Activated CD8-positive, alpha-beta T cell treated with anti-CD3 and anti-CD28 coated beads for 36 hours (primary cell): Measurements from ENCODE around the gene KCNJ3. TPM values are rescaled to one million over a fixed set of nuclear protein-coding genes. Genes with fewer than 3 reads are reported as not detected.

Experiments used
- ATAC-seq: fragments of 200-7000 bp; cut with Tn5 transposase; one replicate; pipeline ENCODE4 v1.10.0; 2021; ENCODE audit warnings: mild to moderate bottlenecking, moderate library complexity
- CTCF ChIA-PET: fragments of 350-600 bp; sonication (Branson Sonifier 250); formaldehyde crosslinking; loops from one replicate; lab custom pipeline; 2021; ENCODE audit warnings: antibody characterized with exemption; lab: Charles Lee
- POLR2A ChIA-PET: fragments of 350-600 bp; sonication (Branson Sonifier 250); formaldehyde crosslinking; loops from one replicate; lab custom pipeline; 2021; ENCODE audit warnings: antibody characterized with exemption; lab: Charles Lee
- DNase-seq: peaks from one replicate; pipeline ENCODE4 v3.0.0-alpha.2; 2020
- H3K27ac Mint-ChIP-seq: one replicate; pipeline ENCODE4 v1.8.0; 2021; ENCODE audit warnings: mild to moderate bottlenecking, mixed read lengths
- H3K27me3 Mint-ChIP-seq: one replicate; pipeline ENCODE4 v1.8.0; 2021; ENCODE audit warnings: mixed read lengths
- H3K36me3 Mint-ChIP-seq: one replicate; pipeline ENCODE4 v1.8.0; 2021; ENCODE audit warnings: low read depth, mixed read lengths
- H3K4me1 Mint-ChIP-seq: one replicate; pipeline ENCODE4 v1.8.0; 2021; ENCODE audit warnings: low read depth, mixed read lengths
- H3K4me3 Mint-ChIP-seq: one replicate; pipeline ENCODE4 v1.8.0; 2021; ENCODE audit warnings: mild to moderate bottlenecking, moderate library complexity, mixed read lengths
- H3K9me3 Mint-ChIP-seq: one replicate; pipeline ENCODE4 v1.8.0; 2021; ENCODE audit warnings: mixed read lengths
- CTCF ChIP-seq: fragments of 200-600 bp; IDR thresholded peaks from one replicate; pipeline ENCODE4 v1.8.0; 2022; ENCODE audit warnings: antibody characterized with exemption, mild to moderate bottlenecking
- intact Hi-C: fragments of 100-400 bp; cut with micrococcal nuclease; formaldehyde crosslinking; loops from one replicate; pipeline ENCODE4 v1.10.0; 2022
- total RNA-seq, 2 experiments: library from RNA; stranded (reverse); gene quantifications; one replicate each; pipeline ENCODE4 v1.2.3, GENCODE V29; 2021

The KCNJ3 gene
- total RNA-seq, 2 experiments from 2014 or later: not detected

- Mint-ChIP-seq H3K27ac (no peak overlapping the region), H3K4me3 (no peak overlapping the region)
Observed at GRCh38 chr2:154837035-154837434, 138.5 kb downstream of the KCNJ3 start.

GRCh38 chr2:154844513-154844912, 146.0 kb downstream of the KCNJ3 start:
- intact Hi-C loops: no loop called here
- DNase-seq (no peak), ATAC-seq (no peak)
- Mint-ChIP-seq H3K9me3 (peaks cover 5% of the 10 kb centered on the region), H3K4me1 (no peaks in the 10 kb centered on the region), H3K27ac (no peak overlapping the region), H3K36me3 (no peaks in the 10 kb centered on the region), H3K4me3 (no peak overlapping the region), H3K27me3 (no peaks in the 10 kb centered on the region)
- ChIA-PET CTCF (no interaction called here), POLR2A (no interaction called here)
- no peak for TF ChIP-seq CTCF

More at GRCh38 chr2:154837035-154837434, 138.5 kb downstream of the KCNJ3 start:
- Mint-ChIP-seq H3K27me3 (no peaks in the 10 kb centered on the region), H3K36me3 (no peaks in the 10 kb centered on the region), H3K4me1 (no peaks in the 10 kb centered on the region), H3K9me3 (no peaks in the 10 kb centered on the region)
- ChIA-PET CTCF (no interaction called here), POLR2A (no interaction called here)
- TF ChIP-seq CTCF: no peak
- DNase-seq: no peak
- intact Hi-C loops: no loop called here
- no peak for ATAC-seq

- Mint-ChIP-seq H3K4me1 (no peaks in the 10 kb centered on the region), H3K36me3 (no peaks in the 10 kb centered on the region), H3K27me3 (no peaks in the 10 kb centered on the region), H3K27ac (no peak overlapping the region), H3K4me3 (no peak overlapping the region), H3K9me3 (peaks cover 5% of the 10 kb centered on the region)
- POLR2A ChIA-PET: no interaction called here
- TF ChIP-seq CTCF: no peak
- intact Hi-C loops: no loop called here
- ATAC-seq (no peak), DNase-seq (no peak)
- CTCF ChIA-PET: no interaction called here
Observed at GRCh38 chr2:154846842-154847241, 148.3 kb downstream of the KCNJ3 start.

GRCh38 chr2:154849482-154849881, 151.0 kb downstream of the KCNJ3 start:
- H3K9me3 Mint-ChIP-seq: no peaks in the 10 kb centered on the region
- no peak overlapping the region for H3K27ac Mint-ChIP-seq
- CTCF ChIA-PET: no interaction called here
- intact Hi-C loops: no loop called here
- no peak for ATAC-seq
- DNase-seq: no peak
- H3K4me3 Mint-ChIP-seq: no peak overlapping the region
- H3K4me1 Mint-ChIP-seq: no peaks in the 10 kb centered on the region
- POLR2A ChIA-PET: no interaction called here
- H3K36me3 Mint-ChIP-seq: no peaks in the 10 kb centered on the region
- TF ChIP-seq CTCF: no peak
- no peaks in the 10 kb centered on the region for H3K27me3 Mint-ChIP-seq

GRCh38 chr2:154850532-154850931, 152.0 kb downstream of the KCNJ3 start:
- POLR2A ChIA-PET: no interaction called here
- intact Hi-C loops: no loop called here
- Mint-ChIP-seq H3K4me1 (no peaks in the 10 kb centered on the region), H3K27me3 (no peaks in the 10 kb centered on the region), H3K4me3 (no peak overlapping the region), H3K9me3 (no peaks in the 10 kb centered on the region), H3K36me3 (no peaks in the 10 kb centered on the region), H3K27ac (no peak overlapping the region)
- DNase-seq (no peak), ATAC-seq (no peak)
- TF ChIP-seq CTCF: no peak
- CTCF ChIA-PET: no interaction called here
